HEK293 (cell line): Measurements from ENCODE around the gene CENPO.
"Not testable (repeated sequence)": the region's sequence is repeated elsewhere in the genome, so short reads cannot be mapped to it uniquely, and the experiment has no call there.

Experiments
- CTCF ChIA-PET: fragments of 350-600 bp; formaldehyde crosslinking; extraction: SDS; loops from one replicate; lab custom pipeline; 2021; ENCODE audit warnings: antibody characterized with exemption; lab: Yijun Ruan, JAX
- POLR2A ChIA-PET: fragments of 300-600 bp; formaldehyde crosslinking; extraction: SDS; loops from one replicate; lab custom pipeline; 2020; ENCODE audit warnings: antibody characterized with exemption, inconsistent platforms; lab: Yijun Ruan, JAX
- H3K27ac ChIP-seq: fragments of 200-500 bp; sonication (Bioruptor generic); 2 replicates; pipeline ENCODE4 v1.5.1; 2014; ENCODE audit warnings: low read depth, low read length, control low read depth, inconsistent platforms; ENCODE audit errors: extremely low read depth
- H3K36me3 ChIP-seq, 2 experiments: fragments of 200-500 bp in 1 of 2; sonication (Bioruptor generic) in 1 of 2; 1 replicate in 1 of 2; 2 replicates in 1 of 2; pipeline ENCODE4 v1.5.1; 2014 to 2017; ENCODE audit warnings: inconsistent platforms in 2 of 2, low read length in 2 of 2; ENCODE audit not compliant: control insufficient read depth in 2 of 2, insufficient read depth in 1 of 2
- H3K4me1 ChIP-seq: fragments of 200-500 bp; sonication (Bioruptor generic); 2 replicates; pipeline ENCODE4 v1.5.1; 2014; ENCODE audit warnings: mild to moderate bottlenecking, low read length, inconsistent platforms; ENCODE audit not compliant: control insufficient read depth, insufficient read depth
- H3K4me3 ChIP-seq: 2 replicates; pipeline ENCODE4 v1.5.1; 2011; ENCODE audit warnings: low read depth, mild to moderate bottlenecking, control low read depth, low read length, moderate library complexity
- H3K9me3 ChIP-seq: fragments of 200-500 bp; sonication (Bioruptor generic); 2 replicates; pipeline ENCODE4 v1.5.1; 2014; ENCODE audit warnings: low read depth, low read length, inconsistent platforms; ENCODE audit not compliant: control insufficient read depth, insufficient read depth
- GLIS1 ChIP-seq: fragments of 450-650 bp; formaldehyde crosslinking; IDR thresholded peaks from 2 replicates; pipeline ENCODE4 v1.5.1; 2016; ENCODE audit warnings: missing biosample characterization, missing genetic modification characterization
- HOXC10 ChIP-seq: sonication (generic); formaldehyde crosslinking; IDR thresholded peaks from 2 replicates; pipeline ENCODE4 v1.8.1; 2023; ENCODE audit warnings: mild to moderate bottlenecking, missing genetic modification reagents
- PRDM2 ChIP-seq: fragments of 450-650 bp; formaldehyde crosslinking; IDR thresholded peaks from 2 replicates; pipeline ENCODE4 v1.5.1; 2016; ENCODE audit warnings: missing biosample characterization, missing genetic modification characterization, borderline replicate concordance
- SALL2 ChIP-seq: fragments of 450-650 bp; formaldehyde crosslinking; IDR thresholded peaks from 2 replicates; pipeline ENCODE4 v1.5.0; 2017; ENCODE audit warnings: missing biosample characterization, mild to moderate bottlenecking, missing genetic modification characterization, borderline replicate concordance
- TRIM28 ChIP-seq: IDR thresholded peaks from 2 replicates; pipeline ENCODE4 v1.6.1; 2011; ENCODE audit warnings: low read length, control low read depth, borderline replicate concordance
- YY2 ChIP-seq: fragments of 450-650 bp; formaldehyde crosslinking; IDR thresholded peaks from 2 replicates; pipeline ENCODE4 v1.5.1; 2016; ENCODE audit warnings: missing biosample characterization, missing genetic modification characterization
- ZIC2 ChIP-seq: fragments of 450-650 bp; formaldehyde crosslinking; IDR thresholded peaks from 2 replicates; pipeline ENCODE4 v1.5.1; 2016; ENCODE audit warnings: missing biosample characterization, missing genetic modification characterization
- ZNF2 ChIP-seq: fragments of 450-650 bp; formaldehyde crosslinking; IDR thresholded peaks from 2 replicates; pipeline ENCODE4 v1.5.1; 2016; ENCODE audit warnings: missing biosample characterization, missing genetic modification characterization
- ZNF202 ChIP-seq: fragments of 450-650 bp; formaldehyde crosslinking; IDR thresholded peaks from 2 replicates; pipeline ENCODE4 v1.5.1; 2016; ENCODE audit warnings: missing biosample characterization, missing genetic modification characterization, borderline replicate concordance
- ZNF211 ChIP-seq: fragments of 450-650 bp; formaldehyde crosslinking; IDR thresholded peaks from 2 replicates; pipeline ENCODE4 v1.5.1; 2016; ENCODE audit warnings: low read depth, missing biosample characterization, missing genetic modification characterization
- ZNF324 ChIP-seq: fragments of 450-650 bp; formaldehyde crosslinking; IDR thresholded peaks from 2 replicates; pipeline ENCODE4 v1.5.1; 2016; ENCODE audit warnings: missing biosample characterization, missing genetic modification characterization
- ZNF449 ChIP-seq: fragments of 450-650 bp; formaldehyde crosslinking; IDR thresholded peaks from 2 replicates; pipeline ENCODE4 v1.5.1; 2017; ENCODE audit warnings: missing biosample characterization, mild to moderate bottlenecking, missing genetic modification characterization, moderate library complexity
- ZNF510 ChIP-seq: fragments of 450-650 bp; formaldehyde crosslinking; IDR thresholded peaks from 2 replicates; pipeline ENCODE4 v1.5.1; 2018; ENCODE audit warnings: mild to moderate bottlenecking, missing genetic modification characterization, missing biosample characterization; ENCODE audit not compliant: insufficient replicate concordance
- ZNF600 ChIP-seq: fragments of 450-650 bp; formaldehyde crosslinking; IDR thresholded peaks from 2 replicates; pipeline ENCODE4 v1.5.1; 2016; ENCODE audit warnings: missing biosample characterization, missing genetic modification characterization
- ZNF654 ChIP-seq: fragments of 450-650 bp; formaldehyde crosslinking; IDR thresholded peaks from 2 replicates; pipeline ENCODE4 v1.5.1; 2016; ENCODE audit warnings: low read depth, missing biosample characterization, missing genetic modification characterization
- ZNF777 ChIP-seq: fragments of 450-650 bp; formaldehyde crosslinking; IDR thresholded peaks from 2 replicates; pipeline ENCODE4 v1.5.1; 2017; ENCODE audit warnings: missing biosample characterization, missing genetic modification characterization, borderline replicate concordance
- ZNF830 ChIP-seq: fragments of 450-650 bp; IDR thresholded peaks from 2 replicates; pipeline ENCODE4 v1.5.0; 2018; ENCODE audit warnings: missing biosample characterization, missing genetic modification characterization, low read depth, mild to moderate bottlenecking, moderate library complexity

The CENPO gene

GRCh38 chr2:24832931-24833701, 39.9 kb downstream of the CENPO start (continued):
- no peak for TF ChIP-seq ZNF654 (tag by site-specific recombination)
- TF ChIP-seq YY2: no peak
- TF ChIP-seq ZNF2: no peak; the same call in 1 of the 2 replicates
- TF ChIP-seq HOXC10 (CRISPR knock-in tag): no peak
- no peak for TF ChIP-seq ZNF211 (tag by site-specific recombination)
- TF ChIP-seq GLIS1 (tag by site-specific recombination): peak; percentile 91
- TF ChIP-seq ZNF510 (tag by site-specific recombination): no peak
- peak; percentile 93 for TF ChIP-seq ZNF600 (tag by site-specific recombination)
- TF ChIP-seq TRIM28: 0 out of 2 replicates have a peak, but pooled peaks have one; percentile 19
- TF ChIP-seq ZNF449 (tag by site-specific recombination): no peak

- no peak overlapping the region for H3K4me3 ChIP-seq
- ChIA-PET POLR2A (no interaction called here), CTCF (interaction anchor here (1.3 kb wide), 1 partner anchor 295 kb away, joined by 3 read pairs; no protein-coding TSS in a partner anchor)
- H3K4me1 ChIP-seq: no peaks in the 10 kb centered on the region
- TF ChIP-seq ZNF202 (tag by site-specific recombination) (no peak), ZNF830 (tag by site-specific recombination) (no peak), ZNF777 (tag by site-specific recombination) (no peak), SALL2 (tag by site-specific recombination) (no peak), ZNF324 (no peak)
- H3K36me3 ChIP-seq: peaks cover 0 to 61% of the 10 kb centered on the region in 2 experiments; a peak in 2 of 3 replicates
- no peak overlapping the region for H3K27ac ChIP-seq
- H3K9me3 ChIP-seq: no peaks in the 10 kb centered on the region
These were observed 40.9 kb downstream of the CENPO start for GRCh38 chr2:24833821-24834732.

GRCh38 chr2:24834733-24835395, 41.6 kb downstream of the CENPO start:
- Histone ChIP-seq H3K36me3 (peaks cover 0 to 66% of the 10 kb centered on the region in 2 experiments; a peak in 2 of 3 replicates), H3K27ac (no peak overlapping the region), H3K4me3 (no peak overlapping the region), H3K4me1 (no peaks in the 10 kb centered on the region), H3K9me3 (no peaks in the 10 kb centered on the region)
- TF ChIP-seq ZIC2 (tag by site-specific recombination): peak; percentile 27; the same call in 1 of the 2 replicates
- no peak for TF ChIP-seq PRDM2
- POLR2A ChIA-PET: interaction anchor here (0.5 kb wide), 1 partner anchor 77 kb away, joined by 5 read pairs; no protein-coding TSS in a partner anchor
- CTCF ChIA-PET: interaction anchor here (1.3 kb wide), 1 partner anchor 294 kb away, joined by 3 read pairs; no protein-coding TSS in a partner anchor

GRCh38 chr2:24835411-24835810, 42.2 kb downstream of the CENPO start:
- H3K9me3 ChIP-seq, H3K4me3 ChIP-seq, H3K4me1 ChIP-seq, POLR2A ChIA-PET, H3K27ac ChIP-seq: not testable (repeated sequence)
- peaks cover 0 to 68% of the 10 kb centered on the region in 2 experiments; a peak in 2 of 3 replicates for H3K36me3 ChIP-seq
- CTCF ChIA-PET: interaction anchor here (1.3 kb wide), 1 partner anchor 293 kb away, joined by 3 read pairs; no protein-coding TSS in a partner anchor
